GM18858 (cell line): Measurements from ENCODE around the gene SNUPN.
"Not testable (repeated sequence)": the region's sequence is repeated elsewhere in the genome, so short reads cannot be mapped to it uniquely, and the experiment has no call there.

Experiments used
- ATAC-seq: cut with Tn5 transposase; IDR thresholded peaks from one replicate; pipeline ENCODE4 v1.9.1; 2021; ENCODE audit not compliant: unreplicated experiment

The SNUPN gene

DNA sequence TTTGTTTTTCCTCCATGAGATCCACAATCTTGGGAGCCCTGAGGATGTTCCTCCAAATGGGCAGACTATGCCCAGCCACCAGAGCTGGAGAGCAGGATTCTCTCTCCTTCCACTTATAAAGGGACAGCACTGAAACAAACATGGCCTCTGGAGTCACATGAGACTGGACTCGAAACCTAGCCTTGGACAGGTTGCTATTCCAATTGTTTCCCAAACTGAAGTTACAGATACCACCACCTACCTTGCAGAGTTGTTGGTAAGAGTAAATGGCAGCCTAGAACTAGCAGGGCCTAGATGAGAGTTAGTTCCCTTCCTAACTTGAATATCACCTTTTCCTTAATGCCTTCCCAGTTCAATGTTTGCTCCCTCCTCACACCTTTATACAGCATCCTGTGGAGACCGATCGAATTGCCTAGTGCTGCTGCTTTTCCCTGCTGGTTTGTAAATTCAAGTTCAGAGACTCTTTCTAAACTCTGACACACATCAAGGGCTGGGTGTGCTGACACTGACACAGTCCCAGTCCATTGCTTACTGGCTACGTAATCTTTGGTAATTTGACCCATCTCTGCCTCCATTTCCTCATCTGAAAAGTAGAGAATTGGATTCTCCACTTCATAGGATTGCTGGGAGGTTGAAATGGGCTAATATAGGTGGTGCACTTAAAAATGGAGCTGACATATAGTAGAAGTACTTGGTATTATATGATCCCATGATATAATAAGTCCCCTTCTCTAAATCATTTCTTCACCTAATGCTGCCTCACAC, 11.9 kb upstream of the SNUPN start:
- no peak for ATAC-seq

DNA sequence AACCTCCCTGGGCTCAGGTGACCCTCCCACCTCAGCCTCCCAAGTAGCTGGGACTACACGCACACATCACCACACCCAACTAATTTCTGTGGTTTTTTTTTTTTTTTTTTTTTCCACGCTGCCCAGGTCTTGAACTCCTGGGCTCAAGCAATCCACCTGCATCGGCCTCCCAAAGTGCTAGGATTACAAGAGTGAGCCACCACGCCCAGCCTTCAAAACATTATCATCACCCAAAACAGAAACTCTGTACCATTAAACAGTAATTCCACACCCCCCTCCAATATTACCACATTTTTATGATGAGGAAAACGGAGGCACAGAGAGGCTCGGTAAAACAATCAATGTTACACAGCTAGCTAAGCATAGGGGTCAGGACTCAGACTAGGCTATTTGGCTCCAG, 10.5 kb upstream of the SNUPN start:
- no peak for ATAC-seq

DNA sequence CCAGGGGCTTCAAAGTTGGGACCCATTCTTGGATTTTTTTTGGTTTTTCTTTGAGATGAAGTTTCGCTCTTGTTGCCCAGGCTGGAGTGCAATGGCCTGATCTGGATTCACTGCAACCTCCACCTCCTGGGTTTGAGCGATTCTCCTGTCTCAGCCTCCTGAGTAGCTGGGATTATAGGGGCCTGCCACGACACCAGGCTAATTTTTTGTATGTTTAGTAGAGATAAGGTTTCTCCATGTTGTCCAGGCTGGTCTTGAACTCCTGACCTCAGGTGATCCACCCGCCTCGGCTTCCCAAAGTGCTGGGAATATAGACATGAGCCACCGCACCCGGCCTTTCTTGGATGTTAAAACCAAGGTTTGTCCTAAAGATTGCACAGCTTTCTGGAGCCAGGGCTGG, 8.4 kb upstream of the SNUPN start:
- ATAC-seq = not testable (repeated sequence)

DNA sequence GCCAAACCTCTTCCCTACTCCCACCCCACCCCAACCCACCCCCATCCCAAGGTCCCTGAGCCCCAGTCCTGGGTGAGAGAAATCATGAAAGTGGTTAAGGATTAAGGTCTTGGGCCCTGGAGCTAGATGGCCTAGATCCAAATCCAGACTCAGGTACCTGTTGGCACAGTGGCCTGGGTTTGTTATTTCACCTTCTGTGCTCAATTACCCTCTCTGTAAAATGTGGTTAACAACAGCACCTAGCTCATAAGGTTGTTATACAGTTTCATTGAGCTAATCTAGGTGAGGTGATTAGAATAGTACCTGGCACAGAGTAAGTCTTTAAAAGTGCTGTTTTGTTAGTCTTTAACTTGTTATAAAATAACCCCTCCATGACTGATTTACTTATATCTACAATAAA, 6.4 kb upstream of the SNUPN start:
- ATAC-seq = no peak

DNA sequence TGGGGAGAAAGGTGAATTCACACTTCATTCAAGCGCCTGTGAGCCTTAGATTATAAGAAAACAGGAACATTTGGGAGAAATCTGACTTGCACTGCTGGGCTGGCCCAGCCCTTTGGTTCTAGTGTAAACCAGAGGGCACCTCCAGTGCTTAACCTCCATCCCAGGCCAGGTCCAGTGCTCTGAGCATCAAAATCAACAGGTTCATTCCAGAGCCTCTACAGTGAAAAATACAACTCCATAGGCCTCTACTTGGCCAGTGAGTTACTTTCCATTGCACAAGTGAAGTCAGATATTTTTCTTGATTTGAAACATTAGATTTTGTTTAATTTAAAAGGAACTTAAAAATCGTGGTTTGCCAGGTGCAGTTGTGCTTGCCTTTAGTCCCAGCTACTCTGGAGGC, 3.0 kb downstream of the SNUPN start:
- no peak for ATAC-seq

DNA sequence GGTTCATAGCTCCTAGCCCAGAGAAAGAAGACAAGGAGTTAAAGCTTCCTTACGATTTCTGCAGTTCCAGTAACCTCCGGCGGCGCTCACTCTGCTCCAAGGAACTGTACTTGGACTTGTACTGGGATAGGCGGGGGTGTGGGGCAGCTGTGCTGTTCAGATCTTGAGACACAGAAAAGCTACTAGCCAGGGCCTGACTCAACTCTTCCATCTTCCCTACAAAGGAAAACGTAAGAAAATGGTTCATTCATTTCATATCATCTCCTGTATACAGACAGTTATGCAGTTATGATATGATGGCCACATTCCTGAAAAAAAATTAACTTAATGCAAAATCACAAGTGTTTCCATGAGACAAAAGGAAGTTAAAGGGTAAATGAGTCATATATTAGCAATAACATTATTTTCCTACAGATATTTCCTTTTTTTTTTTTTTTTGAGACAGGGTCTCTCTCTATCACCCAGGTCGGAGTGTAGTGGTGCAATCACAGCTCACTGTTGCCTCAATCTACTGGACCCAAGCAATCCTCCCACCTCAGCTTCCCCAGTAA, 4.6 kb downstream of the SNUPN start:
- no peak for ATAC-seq

DNA sequence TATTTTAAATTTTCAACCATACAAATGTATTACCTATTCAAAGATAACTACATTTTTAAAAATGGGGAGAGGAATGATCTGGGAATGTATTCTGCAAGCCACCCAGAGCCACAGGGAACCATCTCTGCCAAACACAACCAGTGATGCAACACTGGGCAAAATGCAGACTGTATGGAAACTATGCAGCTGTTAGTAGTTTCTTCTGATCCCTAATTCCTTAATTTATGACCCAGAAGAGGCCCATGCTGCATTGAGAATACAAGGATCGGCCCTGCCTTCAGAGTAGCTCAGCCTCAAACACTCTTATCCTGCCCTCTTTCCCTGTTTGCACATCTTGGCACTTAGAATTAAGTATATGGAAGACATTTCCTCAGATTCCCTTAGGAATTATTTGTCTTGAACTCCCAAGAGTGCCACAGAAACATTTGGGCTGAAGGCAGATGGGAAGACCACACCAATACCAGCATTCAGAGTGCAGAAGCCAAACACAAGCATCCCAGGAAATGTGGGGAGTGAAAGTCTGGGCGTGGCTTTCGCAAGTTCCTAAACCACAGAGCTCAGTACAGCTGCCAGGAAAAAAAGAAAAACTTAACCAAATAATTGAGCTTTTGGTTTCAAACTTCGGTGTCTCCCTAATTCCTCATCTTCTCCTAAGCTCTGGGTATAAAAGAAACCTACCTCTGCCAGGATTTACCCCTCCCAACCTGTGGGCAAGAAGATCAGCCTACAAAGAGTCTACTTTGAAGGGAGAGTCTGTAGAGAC, 5.3 kb downstream of the SNUPN start:
- ATAC-seq = no peak

DNA sequence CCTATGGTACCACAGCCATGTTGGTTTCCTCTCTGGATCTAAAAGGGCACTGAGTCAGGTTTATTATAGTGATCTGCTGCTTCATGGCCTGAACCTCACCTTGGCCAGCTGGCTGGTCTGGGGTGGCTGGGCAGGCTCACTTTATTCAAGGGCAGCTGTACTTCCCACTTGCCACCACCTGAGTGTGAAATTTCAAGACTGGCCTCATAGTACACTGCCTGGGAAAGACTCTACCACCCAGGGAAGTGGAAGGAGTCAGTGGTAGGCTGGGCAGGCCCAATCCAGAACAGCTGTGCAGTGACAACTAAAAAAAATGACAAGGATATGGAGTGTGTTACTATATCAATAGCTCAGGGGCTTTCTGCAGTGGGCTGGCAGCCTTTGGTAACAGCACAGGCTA, 8.8 kb downstream of the SNUPN start:
- ATAC-seq = no peak

DNA sequence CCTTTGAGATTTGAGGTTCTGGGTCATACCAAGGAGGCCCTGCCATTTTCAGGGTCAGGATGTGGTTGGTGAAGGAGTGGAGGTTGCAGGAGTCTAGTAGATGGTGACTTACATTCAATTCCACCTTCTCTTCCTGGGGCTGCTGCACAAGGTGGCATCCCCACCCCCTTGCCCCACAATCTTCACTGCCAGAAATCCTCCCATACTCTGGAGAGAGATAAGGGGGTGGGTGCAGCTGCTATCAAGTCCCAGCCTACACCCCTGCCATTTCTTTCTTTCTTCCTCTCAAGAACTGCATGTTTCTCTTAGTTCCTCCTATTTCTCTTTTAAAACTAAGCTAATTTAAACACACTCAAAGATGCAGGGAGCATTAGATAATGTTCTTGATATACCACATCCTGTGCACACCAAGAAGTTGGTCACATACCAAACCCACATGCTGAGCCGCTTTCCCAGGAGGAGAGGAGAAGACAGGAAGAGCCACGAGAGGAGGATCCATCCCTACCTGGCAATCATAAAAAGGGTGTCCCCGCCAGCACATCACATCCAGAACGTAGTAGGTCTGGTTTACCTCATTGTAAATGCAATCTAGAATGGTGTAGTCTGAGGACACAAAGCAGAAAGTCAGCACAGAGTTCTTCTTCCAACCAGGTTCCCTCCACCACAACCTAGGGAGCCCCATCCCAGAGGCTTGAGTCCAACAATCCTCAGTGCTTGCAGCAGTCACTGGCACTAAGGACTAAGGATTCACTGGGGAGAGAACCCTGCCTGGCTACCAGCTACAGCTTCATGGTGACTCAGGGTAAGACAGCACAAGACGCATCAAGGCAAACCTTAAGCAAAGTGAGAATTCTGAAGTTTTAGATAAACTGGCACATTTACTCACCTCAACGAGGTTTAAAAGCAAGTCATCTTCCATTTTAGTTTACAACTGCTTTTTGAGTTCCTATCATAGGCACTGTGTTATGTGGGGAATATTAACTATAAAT, 18.5 kb downstream of the SNUPN start:
- ATAC-seq = no peak

DNA sequence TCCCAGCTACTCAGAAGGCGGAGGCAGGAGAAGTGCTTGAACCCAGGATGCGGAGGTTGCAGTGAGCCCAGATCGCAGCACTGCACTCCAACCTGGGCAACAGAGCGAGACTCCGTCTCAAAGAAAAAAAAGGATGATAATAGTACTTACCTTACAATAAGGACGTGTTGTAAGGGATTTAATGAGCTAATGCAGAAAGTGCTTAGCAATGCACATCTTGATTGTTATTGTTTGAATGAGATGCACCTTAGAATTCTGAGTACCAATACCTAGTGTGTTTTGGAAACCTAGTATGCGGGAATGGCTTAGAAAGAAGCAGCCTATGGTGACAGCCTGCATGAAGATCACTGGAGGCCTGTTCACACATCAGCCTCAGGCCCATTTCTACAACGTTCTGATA, 19.5 kb downstream of the SNUPN start:
- no peak for ATAC-seq

DNA sequence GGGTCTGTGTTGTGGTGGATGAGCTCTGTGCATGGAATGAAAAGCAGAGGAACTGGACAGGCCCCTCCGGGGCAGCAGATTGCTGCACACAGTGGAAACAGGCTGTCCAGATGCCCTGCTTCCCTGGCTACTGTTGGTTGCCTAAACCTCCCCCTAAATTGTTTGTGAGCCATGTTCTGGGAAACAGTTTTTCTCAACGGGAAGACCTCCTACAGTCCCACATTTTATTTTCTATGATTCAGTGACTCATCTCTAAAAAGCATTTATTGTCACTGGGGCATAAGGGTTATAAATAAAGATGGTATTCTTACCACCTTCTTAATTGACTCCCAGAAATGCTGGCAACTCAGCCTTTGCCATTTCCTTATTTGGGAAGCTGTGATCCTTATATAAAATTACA, 26.1 kb downstream of the SNUPN start:
- no peak for ATAC-seq

DNA sequence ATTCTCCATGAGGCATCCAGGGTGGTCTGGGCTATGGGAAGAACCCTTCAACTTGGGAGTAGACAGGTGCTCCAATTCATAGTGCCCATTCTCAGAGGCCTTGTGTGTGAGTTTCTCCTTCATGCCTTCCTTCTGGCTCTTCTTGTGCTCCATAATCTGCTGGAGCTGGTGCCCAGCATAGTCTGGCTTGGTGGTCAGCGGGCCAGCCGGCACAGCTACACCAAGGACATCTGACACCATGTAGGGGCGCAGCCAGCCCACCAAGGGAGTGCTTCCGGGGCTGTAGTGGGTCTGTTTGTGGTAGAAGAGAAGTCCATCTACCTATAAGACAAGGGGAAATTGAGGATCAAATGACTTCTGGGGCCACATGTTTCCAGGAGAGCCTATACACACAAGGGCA, 27.2 kb downstream of the SNUPN start:
- ATAC-seq = no peak

DNA sequence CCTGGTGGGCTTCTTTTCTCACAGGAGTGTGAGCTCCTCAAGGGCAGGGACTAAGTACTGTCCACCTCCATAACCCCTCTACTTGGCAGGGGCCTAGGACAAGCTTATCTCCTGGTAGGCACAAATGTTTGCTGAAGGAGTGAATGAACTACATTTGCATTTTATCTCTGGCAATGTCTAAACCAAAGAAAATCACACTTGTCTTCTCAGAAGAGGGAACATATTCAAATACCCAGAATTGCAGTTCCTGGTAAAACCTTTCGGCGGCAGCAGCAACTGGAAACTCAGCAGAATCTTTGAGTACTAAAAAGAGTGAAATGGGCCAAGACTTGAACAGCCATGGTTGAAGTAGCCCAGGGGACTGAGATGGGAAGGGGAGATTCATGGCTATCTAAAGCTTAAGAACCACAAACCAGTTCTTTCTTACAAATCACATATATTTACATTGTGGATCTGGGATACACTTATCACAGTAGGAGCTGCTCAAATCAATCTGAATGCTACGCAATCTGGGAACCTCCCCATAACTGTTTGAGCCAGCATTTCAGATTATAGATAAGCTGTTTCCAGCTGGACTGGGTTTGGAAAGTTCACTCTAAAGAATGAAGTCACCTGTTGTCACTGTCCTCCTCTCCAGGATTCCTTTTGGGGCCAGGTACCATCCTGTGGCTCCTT, 27.7 kb downstream of the SNUPN start:
- ATAC-seq = no peak

DNA sequence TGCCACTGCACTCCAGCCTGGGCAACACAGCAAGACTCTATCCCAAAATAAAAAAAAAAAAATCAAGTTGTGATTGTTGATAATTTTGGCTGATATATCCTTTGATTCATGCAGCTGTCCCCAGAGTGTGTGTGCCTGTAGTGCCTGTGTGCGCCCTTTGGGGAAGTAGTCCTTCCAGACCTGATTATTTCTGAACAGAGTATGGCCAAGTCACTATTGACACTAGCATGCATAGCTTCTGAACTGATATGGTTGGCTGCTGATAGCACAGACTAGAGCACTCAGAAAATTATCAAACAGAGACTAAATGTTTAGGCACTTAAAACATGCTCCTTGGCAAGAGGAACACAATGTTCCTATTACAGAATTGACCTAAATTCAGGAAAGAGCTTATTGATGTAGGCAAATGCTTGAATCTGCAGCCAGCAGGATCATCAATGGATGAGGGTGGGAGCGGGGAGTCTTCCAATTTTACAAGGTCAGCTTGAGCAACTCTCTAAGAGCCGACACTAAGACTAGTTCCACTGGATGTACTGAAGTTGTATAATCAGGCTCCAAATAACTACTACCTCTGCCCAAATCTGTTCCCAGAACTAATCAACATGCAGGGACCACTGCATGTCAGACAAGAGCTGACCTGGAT, 28.7 kb downstream of the SNUPN start:
- no peak for ATAC-seq

DNA sequence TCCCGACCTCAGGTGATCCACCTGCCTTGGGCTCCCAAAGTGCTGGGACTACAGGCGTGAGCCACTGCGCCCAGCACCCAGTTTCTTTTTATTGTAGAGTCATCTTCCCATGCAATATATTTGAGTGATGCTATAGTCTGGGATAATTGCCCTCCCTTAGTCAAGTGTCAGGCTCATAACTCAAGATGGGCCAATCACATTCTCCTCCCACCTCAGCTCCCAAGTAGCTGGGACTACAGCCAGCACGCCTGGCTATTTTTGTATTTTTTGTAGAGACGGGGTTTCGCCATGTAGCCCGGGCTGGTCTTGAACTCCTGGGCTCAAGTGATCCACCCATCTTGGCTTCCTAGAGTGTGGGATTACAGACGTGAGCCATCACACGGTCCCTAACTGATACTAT, 31.2 kb downstream of the SNUPN start:
- no peak for ATAC-seq

DNA sequence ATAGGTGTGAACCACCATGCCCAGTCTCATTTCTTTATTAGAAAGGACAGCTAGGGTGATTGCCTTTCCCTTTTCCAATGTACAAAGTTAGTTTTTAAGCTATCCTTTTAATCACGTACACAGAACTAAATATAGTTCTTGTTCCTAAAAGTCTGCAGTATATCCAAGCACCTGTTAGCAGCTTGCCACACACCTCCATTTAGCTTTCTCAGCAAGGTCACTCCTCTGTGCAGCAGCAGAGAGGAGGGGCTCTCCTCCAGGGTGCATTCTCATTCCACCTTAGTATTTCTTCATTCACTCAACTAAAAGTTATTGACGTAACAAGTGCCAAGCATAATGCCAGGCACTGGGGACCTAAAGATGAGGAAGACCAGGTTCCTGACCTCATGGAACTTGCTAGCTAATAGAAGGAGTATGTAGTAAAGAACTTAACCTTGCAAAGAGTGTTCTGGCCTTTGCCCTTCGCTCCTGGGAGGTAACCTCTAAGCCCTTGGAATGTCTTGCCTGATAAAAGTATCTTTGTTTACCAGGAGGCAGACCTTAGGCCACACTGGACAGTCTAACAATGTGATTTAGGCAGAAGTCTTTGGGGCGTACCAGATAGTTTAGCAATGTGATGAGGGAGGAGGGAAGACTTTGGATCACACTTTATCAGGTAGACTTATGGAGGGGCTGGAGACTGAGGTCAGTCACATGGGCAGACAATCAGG, 33.7 kb downstream of the SNUPN start:
- no peak for ATAC-seq

DNA sequence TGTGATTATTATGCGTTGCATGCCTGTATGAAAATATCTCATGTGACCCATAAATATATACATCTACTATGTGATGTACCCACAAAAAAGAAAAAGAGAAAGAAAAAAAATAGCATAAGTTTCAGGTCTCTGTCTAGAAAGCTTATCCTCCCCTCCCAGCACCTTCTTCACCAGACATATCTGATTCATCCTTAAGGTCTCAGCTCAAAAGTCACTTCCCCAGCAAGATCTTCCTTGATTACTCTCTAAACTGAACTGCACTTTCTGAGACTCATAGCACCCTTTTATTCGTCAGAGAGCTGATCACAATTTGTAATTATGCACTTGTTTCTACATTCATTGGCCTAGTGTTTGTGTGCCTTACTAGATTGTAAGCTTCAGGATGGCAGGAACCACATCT, 35.3 kb downstream of the SNUPN start:
- no peak for ATAC-seq

DNA sequence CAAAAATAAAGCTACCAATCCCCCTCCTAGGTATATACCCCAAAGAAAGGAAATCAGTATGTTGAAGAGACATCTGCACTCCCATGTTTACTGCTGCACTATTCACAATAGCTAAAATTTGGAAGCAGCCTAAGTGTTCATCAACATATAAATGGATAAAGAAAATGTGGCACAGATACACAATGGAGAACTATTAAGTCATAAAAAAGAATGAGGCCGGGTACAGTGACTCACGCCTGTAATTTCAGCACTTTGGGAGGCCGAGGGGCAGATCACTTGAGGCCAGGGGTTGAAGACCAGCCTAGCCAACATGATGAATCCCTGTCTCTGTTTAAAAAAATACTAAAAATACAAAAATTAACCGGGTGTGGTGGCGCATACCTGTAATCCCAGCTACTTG, 36.5 kb downstream of the SNUPN start:
- no peak for ATAC-seq

DNA sequence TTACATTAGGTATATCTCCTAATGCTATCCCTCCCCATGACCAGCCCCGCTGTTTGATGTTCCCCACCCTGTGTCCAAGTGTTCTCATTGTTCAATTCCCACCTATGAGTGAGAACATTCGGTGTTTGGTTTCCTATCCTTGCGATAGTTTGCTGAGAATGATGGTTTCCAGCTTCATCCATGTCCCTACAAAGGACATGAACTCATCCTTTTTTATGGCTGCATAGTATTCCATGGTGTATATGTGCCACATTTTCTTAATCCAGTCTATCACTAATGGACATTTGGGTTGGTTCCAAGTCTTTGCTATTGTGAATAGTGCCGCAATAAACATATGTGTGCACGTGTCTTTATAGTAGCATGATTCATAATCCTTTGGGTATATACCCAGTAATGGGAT, 39.1 kb downstream of the SNUPN start:
- not testable (repeated sequence) for ATAC-seq
